GM21360 (cell line): ENCODE data around the gene FMN2.
"Not testable (repeated sequence)": the region's sequence is repeated elsewhere in the genome, so short reads cannot be mapped to it uniquely, and the experiment has no call there.

Source experiments
- ATAC-seq: cut with Tn5 transposase; IDR thresholded peaks from one replicate; pipeline ENCODE4 v1.9.1; 2021; ENCODE audit warnings: mild to moderate bottlenecking, moderate library complexity; ENCODE audit not compliant: unreplicated experiment

Gene FMN2

DNA sequence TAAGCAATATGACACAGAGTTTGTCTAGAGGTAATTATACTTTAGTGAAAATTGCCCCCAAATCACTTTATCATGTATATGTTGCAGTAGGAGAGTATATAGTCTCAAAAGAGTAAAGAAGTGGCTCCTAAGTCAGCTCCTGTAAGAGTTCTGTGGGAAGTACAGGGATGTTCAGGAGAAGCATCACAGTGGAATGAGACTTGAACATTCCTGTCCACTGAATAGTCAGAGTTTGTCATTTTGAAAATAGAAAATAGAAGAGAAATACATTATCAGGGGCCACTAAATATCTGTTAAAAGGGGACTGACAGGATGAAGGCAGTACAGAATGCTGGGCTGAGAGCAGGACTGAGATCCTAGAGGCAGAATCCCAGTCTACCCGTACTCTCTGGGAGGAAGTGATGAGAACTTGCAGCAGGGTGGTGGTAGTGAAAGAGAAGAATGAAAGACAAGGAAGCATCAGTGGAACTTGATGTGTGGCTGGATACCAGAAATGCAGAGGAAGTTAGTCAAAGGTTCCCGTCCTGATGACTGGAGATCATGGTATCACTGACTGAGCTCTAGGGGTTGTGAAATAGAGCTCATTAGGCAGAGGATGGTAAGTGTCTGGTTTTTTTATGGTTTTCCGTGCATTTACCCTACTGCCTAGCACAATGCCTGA lies 153.4 kb downstream of the FMN2 start:
- no peak for ATAC-seq

GRCh38 chr1:240245629-240246020 lies 153.9 kb downstream of the FMN2 start:
- no peak for ATAC-seq

DNA sequence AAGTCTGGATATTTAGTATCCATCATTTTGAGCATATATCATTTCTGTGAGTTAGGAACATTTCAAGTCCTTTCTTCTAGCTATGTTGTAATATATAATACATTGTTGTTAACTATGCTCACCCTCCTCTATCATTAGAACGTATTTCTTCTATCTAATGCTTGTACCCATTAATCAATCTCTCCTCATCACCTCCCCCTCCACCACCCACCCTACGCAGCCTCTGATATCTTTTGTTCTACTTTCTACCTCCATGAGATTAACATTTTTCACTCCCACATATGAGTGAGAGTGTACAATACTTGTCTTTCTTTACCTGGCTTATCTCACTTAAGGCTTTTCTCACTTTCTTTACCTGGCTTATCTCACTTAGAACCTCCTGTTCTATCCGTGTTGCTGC lies 156.2 kb downstream of the FMN2 start:
- no peak for ATAC-seq

DNA sequence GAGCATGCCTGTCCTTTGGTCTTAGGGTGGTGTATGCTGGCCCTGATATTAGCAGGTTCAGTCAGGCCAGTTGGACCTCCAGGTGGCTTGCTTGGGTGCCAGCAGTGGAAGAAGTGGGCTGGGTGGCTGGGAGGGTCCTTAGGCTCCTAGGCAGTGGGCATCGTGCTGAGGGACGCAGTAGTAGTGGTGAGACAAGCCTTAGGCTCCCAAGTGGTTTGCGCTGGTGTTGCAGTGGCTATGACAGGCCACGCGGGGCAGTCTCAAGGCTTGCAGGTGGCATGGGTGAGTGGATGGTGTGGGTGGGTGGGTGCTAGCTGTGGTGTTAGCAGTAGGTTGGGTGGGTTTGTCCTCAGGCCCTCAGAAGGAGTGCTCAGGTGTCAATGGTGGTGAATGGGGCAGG lies 162.3 kb downstream of the FMN2 start:
- no peak for ATAC-seq

DNA sequence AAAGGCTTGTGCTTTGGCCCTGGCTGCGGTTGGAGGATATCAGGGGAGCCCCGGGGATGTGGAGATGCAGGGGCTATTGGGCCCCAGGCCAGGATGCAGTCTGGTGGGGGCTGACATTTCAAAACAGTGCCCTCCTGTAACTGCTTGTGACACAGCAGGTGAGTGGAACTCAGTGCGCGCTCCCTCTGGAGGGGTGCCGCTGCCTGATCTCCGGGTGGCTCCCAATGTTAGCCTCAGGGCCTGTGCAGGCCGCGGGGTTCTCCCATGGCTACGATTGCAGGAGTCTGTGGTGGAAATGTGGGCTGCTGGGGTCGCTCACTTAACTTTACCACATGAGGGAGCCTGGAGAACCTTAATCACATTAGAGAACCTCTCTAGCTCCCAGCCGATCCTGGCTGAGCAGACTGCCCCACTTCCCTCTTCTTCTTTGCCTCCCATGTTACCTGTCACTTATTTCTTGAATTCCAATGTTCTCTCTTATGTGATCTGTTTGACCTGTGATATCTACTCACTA lies 163.2 kb downstream of the FMN2 start:
- ATAC-seq, result no peak

DNA sequence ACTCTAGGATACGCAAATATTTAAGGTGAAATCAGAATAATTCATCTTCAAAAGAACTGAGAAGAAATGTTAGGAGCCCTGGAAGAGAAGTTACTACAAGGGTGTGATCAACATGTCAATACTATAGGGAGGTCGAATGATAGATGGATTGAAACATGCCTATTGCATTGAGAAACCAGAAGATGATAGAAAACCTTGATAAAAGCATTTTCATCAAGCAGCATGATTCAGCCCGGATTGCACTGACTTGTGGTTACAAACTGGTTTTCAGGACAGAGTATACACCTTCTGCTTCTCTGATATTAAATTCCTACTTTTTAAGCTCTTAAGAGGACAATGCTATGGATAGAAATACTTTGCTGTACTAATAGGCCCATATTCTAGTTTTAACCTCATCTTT lies 164.2 kb downstream of the FMN2 start:
- no peak for ATAC-seq

DNA sequence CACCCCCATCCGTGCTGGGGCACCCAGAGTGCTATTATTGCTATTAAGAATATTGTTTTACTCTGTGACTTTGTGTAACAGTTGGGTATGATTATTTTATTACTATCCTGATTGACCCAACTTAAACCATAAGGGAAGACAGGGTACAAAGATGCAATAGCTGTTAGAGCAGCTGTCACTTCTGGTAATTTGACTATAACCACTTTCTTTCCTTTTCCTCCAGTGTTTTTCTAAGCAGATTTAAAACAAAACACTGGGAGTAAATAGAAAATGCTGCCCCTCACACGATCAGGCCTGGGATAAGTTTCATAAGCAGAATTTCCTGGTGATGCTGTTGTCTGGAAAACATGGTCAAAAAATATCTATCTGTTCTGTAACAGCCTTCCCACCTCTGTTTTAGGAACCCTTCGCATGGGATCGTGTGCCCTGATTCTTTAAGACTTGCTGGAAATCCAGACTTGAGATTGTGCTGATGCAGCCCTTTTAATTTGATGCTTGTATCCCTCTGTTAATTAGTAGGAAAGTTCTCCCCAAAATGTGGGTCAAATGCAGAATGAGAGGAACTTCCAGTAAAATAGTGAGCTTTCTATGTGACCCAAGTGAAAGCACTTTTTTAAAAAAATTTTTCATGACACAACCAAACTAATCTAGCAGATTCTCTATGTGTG lies 165.3 kb downstream of the FMN2 start:
- no peak for ATAC-seq

DNA sequence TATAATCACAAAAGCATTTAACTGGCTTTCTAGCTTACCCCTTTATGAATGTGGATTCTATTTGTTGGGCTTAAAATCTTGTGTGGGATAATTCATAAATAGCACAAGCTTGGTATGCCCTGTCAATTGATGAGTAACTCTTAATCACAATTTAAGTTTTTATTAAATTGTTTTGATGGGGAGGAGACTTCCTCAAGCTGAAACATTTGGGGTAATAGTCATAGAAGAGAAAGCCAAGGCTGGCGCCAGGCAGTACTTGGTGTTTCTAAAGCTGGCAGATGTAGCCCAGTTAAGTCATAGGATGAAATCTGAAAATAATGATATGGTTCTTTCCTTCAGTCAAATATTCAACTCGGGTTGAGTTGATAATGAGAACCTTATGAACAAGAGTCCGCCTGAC lies 167.2 kb downstream of the FMN2 start:
- no peak for ATAC-seq

GRCh38 chr1:240264494-240264893 lies 172.8 kb downstream of the FMN2 start:
- not testable (repeated sequence) for ATAC-seq

DNA sequence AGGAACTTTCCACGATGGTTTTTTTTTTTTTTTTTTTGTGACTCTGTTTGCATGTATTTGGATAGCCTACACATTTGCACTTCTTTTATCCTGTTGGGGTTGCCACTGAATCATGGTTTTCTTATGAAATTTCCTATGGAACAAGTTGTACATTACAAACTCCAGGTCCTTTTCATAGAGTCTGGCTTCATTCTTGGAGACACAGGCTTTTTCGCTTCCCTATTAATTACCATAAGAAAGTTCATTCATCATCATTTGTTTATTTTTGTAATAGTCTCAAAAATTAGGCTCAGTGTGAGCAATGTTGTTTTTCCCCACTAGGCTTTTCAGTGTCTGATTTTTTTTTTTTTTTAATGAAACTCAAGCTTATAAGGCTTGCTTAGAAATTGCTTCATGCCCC lies 179.4 kb downstream of the FMN2 start:
- ATAC-seq, result no peak

GRCh38 chr1:240274569-240274968 lies 182.9 kb downstream of the FMN2 start:
- no peak for ATAC-seq

GRCh38 chr1:240275219-240275618 lies 183.5 kb downstream of the FMN2 start:
- ATAC-seq, result not testable (repeated sequence)

DNA sequence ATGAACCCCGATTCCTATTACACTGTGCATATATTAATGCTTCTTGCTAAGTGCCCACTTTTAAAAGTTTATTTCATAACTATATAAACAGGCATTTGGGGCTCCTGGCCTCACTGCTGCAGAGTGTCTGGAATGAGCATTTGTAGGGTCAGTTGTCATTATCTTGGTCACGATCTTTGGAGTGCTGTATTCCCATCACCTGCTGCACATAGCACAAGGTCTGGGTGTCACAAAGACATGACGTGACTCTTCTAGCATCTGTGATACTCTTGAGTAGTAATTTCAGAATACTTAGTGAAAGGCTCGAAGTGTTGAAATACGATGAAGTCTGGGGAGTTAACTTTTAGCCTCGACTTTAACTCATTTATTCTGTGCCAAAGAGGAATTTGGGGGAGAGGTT lies 186.4 kb downstream of the FMN2 start:
- no peak for ATAC-seq

GRCh38 chr1:240280560-240281322 lies 189.1 kb downstream of the FMN2 start:
- no peak for ATAC-seq

- no peak for ATAC-seq
Measured at GRCh38 chr1:240282061-240282830, 190.6 kb downstream of the FMN2 start.

- ATAC-seq, result no peak
Measured at GRCh38 chr1:240284656-240285414, 193.2 kb downstream of the FMN2 start.

DNA sequence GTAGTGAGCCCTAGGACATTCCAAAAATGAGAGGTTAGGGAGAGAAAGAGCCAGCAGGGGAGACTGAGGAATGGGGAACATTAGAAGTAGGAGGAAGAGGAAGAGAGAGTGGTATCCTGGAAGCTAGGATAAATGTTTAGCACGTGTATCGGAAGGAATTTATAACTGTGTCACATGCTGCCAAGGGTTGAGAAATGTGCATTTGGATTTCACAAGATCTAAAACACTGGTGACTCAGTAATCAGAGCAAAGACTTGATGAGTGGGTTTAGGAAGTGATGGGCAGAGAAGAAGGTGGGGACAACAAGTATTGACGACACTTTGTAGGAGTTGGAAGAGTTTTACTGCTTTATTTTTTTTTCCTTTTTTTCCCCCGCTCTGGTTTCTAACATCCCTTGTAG lies 193.9 kb downstream of the FMN2 start:
- no peak for ATAC-seq

DNA sequence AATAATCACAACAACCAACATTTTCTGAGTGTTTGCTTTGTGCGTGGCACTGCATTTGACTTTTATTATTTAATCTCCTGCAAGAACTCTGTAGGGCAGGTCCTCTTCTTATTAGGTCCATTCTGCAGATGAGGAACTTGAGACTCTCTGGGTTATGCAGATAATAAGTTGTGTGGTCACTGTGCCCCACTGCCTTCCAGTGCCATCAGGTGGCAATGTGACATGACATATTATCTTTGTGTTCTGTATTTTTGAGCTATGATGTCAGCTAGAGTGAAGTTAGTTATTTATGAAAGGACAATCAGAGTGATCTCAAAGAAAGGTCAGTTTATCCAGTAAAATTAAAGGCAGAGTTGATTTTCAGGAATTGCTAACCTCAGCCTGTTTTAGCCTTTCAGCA lies 196.0 kb downstream of the FMN2 start:
- ATAC-seq, result no peak

- no peak for ATAC-seq
Measured at GRCh38 chr1:240293706-240294105, 202.0 kb downstream of the FMN2 start.

DNA sequence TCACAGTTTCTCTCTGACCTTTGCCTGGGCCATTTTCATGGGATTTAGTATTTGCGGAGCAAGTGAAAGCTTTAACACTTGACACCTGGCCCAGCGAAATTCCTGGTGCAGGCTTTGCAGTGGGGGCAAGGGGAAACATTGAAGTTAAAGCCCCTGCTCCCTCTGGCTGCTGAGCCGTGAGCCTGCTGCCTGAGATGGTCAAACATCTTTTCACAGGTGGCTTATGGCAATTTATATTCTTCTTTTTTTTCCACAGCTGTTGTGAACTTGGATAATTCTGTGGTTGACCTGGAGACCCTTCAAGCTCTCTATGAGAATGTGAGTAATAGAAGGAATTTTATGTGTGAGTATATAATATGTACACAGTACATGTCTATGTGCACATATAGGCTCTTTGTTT lies 202.9 kb downstream of the FMN2 start:
- ATAC-seq, result no peak
